CD4-positive, alpha-beta T cell treated with Interleukin-6 at 100 ng/mL for 8 hours (primary cell): ENCODE data around the gene PPIF.

ENCODE experiments used
- DNase-seq: peaks from one replicate; pipeline ENCODE4 v3.0.0-alpha.2; 2020; ENCODE audit warnings: mixed read lengths, low spot score

Gene PPIF

DNA sequence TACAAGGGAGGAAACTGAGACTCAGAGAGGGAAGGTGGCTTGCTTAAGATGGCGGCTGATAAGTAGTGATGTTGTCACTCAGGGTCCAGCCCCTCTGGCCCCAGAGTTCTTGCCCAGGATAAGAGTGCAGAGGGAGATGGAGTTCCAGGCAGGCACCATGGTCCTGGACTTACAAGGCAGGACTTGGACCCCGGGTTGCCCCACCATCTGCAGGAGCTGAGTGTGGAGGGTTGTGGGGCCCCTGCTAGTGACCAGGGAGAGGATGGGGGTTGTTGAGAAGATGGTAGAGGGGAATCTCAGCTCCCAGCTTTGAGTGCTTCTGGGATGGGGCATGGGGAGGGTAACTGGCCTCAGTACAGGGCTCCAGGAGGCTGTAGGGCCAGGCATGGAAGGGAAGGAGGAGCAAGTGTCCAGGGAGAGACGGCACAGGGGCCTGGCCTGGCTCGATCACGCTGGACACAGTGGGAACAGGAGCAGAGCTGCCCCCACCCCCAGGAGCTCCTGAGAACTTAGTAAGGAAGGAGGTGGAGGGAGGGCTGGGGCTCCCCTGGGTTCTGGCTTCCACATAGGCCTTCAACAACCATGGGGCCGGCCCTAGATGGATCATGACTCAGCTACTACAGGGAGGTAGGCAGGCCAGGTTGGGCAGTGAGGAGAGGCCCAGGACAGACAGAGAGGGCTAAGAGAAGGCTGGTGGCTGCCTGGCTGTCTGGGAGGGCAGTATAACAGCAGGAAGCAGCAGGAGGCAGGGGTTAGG, 28.2 kb downstream of the PPIF start:
- DNase-seq: no peak

DNA sequence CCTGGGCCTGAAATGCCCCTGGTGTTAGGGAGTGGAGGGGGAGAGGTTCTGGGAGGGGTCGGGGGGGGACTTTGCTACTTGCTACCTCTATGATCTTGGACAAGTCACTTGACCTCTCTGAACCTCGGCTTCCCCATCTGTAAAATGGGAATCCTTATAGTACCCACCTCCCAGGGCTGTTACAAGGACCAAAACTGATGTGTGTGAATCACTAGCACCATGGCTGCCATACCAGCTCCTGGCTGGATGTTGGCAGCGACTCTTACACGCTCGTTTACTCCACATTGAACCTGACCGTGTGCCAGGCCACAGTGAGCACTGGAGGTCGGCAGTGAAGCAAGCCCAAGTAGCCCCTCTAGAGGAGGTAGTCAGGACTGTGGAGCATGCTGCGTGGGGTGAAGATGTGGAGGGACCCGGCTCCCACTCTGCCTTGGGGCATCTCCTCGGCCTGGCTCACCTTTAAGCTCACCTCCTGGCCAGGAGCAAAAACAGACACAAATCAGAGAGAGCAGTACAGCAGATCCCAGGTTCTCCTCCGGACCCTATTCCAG, 28.9 kb downstream of the PPIF start:
- no peak for DNase-seq

DNA sequence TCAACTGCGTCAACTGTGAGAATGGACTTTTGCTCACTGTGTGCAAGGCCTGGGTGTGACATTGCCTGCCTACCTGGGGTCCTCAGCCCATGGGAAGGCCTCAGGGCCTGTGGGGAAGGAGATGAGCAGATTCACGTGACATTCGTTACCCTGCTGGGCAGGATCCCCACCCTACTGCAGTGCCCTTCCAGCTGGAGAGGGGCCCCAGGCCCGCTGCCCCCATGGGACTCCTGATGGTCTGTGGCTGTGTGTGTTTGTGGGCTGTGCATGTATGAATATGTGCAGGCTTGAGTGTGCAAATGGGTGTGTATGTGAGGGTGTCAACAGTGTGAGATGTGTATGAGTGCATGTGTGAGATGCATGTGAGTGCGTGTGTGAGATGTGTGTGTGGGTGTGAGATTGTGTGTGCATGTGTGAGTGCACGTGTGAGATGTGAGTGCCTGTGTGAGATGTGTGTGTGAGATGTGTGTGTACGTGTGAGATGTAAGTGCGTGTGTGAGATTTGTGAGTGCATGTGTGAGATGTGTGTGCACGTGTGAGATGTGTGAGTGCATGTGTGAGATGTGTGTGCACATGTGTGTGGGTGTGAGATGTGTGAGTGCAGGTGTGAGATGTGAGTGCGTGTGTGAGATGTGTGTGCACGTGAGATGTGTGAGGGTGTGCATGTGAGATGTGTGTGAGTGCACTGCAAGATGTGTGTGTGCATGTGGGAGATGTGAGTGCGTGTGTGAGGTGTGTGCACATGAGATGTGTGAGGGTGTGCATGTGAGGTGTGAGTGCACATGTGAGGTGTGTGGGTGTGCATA, 29.7 kb downstream of the PPIF start:
- DNase-seq: no peak

DNA sequence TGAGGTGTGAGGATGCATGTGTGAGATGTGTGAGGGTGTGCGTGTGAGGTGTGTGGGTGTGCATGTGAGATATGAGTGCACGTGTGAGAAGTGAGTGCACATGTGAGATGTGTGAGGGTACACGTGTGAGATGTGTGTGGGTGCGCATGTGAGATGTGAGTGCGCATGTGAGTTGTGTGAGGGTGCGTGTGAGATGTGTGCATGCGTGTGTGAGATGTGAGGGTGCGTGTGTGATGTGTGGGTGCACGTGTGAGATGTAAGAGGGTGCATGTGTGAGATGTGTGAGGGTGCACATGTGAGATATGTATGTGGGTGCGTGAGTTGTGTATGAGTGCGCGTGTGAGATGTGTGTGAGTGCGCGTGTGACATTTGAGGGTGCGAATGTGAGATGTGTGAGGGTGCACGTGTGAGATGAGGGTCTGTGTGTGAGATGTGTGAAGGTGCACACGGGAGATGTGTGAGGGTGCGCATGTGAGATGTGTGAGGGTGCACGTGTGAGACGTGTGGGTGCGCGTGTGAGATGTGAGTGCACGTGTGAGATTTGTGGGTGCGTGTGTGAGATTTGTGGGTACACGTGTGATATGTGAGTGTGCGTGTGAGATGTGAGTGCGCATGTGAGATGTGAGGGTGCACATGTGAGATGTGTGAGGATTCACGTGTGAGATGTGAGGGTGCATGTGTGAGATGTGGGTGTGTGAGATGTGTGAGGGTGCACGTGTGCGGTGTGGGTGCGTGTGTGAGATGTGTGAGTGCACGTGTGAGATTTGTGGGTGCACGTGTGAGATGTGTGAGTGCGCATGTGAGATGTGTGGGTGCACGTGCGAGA, 30.5 kb downstream of the PPIF start:
- DNase-seq: no peak

DNA sequence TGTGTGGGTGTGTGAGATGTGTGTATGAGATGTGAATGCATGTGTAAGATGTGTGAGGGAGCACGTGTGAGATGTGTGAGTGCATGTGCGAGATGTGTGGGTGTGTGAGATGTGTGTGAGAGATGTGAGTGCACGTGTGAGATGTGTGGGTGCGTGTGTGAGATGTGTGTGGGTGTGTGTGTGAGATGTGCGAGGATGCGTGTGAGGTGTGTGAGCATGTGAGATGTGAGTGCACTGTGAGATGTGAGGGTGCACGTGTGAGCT, 31.0 kb downstream of the PPIF start:
- no peak for DNase-seq

DNA sequence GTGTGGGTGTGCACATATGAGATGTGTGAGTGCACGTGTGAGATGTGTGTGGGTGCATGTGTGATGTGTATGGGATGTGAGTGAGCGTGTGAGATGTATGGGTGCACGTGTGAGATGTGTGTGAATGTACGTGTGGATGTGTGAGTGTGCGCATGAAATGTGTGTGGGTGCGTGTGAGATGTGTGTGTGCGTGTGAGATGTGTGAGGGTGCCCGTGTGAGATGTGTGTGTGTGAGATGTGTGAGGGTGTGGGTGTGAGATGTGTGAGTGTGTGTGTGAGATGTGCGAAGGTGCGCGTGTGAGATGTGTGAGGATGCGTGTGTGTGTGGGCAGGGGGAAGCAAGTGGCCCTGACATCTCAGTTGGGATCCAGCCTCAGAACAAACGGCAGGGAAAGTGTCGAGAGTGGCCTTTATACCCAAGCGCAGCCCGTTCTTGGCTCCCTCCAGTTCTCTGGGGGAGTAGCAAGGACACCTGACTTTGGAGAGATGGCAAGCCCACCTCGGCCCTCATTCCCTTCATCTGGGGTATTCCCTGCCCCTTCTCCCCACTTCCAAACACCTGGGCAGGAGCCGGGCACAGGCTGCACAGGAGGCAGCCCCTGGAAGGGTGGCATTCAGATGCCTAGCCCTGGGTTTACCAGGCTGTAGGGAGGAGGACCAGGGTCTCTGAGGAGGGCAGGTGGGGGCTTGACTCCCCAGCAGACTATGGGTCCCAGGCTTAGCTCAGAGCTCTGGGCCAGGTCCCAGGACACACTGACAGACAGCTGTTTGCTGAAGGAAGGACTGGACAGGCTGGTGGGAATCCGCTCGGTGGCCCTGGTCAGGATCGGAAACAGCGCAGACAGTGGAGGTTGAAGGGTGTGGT, 31.6 kb downstream of the PPIF start:
- no peak for DNase-seq

DNA sequence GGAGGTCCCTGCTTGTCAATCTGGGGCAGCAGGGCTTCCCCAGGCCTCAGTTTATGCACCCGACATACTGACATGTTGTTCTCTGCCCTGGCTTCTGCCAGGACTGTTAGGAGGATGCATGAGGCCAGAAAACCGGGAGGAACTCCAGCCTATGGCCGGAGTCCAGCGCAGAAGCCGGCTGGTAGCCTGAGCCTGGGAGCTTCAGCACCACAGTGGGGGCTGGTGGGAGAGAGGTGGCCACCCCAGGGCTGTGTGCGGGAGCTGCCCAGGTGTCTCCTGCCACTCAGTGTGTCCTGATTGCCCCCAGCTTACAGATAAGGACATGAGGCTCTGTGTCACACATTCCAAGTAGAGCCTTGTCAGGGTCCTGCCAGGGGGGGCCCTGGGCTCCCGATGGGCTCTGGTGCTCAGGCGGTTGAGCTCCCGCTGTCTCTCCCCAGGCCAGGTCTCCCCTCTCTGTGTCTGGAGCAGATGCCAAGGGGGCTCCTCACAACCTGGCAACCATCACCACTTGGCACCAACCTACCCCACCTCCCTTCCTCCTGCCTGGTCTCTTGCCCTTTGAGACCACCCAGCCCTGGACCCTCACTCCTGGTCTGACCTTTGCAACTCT, 32.3 kb downstream of the PPIF start:
- no peak for DNase-seq

DNA sequence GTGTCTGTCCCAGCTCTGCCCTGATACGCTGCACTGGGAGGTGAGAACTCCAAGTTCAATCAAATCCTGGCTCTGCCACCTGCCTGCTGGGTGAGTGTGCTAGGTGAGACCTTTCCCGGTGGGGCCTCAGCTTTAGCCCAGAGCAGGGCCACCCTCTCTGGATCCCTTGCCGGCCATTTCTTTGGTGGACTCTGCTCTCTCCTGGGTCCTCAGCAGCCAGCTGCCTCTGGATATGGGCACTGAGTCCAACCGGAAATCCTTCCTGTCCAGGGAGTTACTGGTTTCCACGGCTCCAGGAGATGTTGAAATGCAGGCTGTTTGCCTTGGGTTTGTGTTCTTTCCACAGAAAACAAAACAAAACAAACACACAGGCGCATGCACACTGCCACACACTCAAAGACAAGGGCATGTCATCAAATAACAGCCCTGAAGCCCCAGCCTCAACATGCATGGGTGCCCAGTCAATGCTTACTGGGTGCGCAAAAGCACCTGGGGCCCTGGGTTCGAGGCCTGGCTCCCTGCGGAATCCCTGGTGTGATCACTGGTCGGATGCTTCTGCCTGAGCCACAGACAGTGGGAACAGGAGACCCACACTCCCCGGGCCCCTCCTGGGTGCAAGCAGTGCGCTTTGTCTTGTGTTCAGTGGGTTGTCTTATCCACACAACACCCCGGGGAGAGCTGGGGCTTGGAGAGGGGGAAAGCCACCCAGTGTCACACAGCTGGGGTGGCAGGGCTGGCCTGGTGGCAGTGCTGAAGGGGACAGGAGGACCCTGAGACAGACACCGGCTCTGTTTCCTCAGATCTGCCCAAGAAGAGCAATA, 33.1 kb downstream of the PPIF start:
- no peak for DNase-seq

DNA sequence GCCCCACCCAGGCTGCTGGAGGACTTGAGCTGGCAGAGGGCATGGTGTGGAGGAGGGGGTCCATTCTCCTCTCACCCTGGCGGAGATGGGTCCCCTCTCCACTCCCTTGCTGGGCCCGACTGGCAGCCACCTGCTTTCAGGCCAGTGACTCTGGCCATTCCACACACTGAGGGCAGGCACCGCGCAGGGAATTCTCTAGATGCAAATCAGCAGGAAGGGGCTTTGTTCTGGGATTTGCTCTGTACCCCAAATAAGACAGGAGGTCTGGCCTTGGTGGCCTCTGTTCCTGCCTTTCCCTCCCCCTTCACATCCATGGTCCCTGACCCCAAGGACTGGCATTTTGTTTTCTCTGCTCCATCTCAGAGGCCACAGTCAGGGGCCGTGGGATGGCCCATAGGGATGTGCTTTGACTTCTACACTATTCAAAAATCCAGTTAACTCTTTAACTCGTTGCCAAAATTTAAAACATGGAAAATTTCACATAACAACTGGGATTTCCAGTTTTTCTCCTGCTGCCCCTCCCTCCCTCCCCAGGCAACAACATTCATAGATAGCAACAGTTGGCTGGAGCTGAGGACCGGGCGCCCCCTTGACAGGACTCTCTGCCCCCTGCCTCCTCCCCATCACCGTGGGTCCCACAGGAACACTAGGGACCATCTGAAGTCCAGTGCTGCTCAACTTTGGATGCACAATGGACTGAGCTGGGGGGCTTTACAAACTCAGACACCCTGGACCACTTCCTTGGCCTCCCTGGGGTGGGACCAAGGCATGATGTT, 33.9 kb downstream of the PPIF start:
- no peak for DNase-seq

DNA sequence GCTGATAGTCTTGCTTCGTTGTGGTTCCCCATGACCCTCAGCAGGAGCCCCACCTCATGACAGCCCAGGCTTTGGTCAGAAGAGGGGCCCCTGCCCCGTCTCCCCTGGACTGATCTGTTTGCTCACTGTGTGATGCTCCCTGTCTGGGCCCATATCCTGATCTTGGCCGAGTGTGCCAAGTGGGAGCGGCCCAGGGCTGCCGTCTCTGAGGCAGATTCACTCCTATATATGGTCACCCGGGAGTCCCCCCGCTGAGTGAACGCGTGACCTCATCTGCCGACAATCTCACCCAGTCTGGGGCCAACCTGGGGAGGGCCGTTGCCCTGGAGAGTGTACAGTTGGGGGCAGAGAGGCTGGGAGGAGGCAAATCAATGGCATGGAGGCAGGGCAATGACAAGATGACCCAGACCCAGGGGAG, 34.5 kb downstream of the PPIF start:
- no peak for DNase-seq

DNA sequence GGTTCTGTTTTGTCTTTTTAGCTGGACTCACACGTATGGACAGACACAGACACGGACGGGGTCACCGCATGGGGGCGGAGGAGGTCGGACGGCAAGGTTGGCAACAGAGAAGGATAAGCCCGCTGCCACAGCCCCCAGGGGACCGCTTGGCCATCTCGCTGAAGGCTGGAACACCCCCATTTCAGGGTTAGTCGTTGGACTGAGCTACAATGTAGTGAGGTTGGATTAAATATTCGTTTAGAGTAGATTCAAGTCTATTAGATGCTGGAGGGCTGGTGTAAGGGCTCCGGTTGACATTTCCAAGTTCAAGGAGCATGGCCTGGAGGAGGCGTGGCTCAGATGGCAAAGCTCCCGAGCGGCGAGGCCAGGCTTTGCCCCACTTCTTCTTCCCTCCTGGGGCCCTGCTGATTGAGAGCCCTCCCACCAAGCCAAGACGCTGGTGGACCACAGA, 35.2 kb downstream of the PPIF start:
- no peak for DNase-seq

DNA sequence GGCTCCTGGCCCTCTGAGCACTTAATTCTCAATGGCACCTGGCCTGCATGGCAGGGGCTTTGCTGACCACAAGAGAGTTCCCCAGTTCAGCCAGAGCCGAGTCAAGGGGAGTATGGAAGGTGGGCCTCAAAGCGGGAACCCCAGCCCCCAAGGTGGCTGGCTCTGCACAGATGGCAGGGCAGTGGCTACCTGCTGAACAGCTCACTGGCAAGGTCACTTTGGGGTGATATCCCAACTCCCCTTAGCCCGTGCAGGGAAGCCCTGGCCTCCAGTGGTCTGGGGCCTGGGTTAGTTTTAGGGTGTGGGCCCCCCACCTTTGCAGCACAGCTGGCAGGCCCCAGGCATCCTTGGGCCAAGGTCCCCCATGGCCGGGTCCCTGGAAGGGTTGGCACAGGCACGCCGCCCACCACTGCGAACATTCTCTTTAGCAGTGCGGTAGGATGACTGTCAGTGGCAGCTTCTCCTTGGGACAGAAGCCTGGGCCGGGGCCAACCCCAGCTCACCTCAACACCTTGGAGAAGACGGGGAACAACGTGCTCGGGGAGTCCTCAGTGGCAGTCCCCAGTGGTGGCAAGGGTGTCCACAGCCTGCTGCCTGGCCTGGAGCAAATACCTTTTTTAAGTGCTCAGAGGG, 36.8 kb downstream of the PPIF start:
- DNase-seq: no peak

DNA sequence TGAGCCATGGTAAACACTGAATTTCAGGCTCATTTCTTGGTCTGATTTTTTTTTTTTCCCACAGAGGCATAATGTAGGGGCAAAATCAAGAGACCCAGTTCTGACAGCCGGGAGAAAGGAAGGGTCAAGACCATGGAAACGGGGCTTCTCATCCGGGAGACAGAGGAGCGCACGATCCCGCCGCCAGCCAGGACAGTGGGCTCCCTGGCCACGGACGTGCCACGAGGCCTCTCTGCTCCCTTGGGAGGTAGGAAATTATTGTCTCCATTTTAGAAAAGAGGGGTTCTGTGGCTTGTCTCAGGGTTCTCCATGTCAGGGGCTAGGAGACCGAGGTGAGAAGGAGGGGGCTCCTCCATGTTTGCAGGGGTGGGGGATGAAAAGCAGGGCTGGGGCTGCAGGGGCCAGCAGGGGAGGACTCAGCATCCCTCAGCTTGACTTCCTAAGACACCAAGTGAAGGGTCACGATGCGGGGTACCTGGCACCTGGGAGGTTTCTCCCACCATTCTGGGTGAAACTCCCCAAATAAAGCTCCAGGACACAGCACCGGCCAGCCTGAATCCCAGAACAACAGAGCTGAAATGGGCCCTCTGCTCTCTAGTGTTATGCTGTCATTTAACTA, 37.6 kb downstream of the PPIF start:
- DNase-seq: no peak

DNA sequence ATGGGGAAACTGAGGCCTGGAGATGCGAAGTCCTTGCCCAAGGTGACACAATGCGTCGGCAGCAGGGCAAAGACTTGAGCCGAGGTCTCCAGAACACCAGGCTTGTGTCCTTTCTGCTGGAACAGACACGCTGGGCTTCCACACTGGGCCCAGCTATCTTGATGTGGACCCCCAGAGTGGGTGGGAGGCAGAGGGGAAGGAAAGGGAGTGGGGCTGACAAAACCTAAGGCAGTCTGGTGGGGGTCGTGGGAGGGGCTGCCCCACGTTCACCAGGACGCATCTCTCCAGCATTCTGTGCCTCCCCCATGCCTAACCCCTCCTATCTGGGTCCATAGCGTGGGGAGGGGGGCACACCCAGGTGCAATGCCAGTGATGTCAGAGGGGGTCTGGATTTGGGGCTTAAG, 38.1 kb downstream of the PPIF start:
- no peak for DNase-seq

DNA sequence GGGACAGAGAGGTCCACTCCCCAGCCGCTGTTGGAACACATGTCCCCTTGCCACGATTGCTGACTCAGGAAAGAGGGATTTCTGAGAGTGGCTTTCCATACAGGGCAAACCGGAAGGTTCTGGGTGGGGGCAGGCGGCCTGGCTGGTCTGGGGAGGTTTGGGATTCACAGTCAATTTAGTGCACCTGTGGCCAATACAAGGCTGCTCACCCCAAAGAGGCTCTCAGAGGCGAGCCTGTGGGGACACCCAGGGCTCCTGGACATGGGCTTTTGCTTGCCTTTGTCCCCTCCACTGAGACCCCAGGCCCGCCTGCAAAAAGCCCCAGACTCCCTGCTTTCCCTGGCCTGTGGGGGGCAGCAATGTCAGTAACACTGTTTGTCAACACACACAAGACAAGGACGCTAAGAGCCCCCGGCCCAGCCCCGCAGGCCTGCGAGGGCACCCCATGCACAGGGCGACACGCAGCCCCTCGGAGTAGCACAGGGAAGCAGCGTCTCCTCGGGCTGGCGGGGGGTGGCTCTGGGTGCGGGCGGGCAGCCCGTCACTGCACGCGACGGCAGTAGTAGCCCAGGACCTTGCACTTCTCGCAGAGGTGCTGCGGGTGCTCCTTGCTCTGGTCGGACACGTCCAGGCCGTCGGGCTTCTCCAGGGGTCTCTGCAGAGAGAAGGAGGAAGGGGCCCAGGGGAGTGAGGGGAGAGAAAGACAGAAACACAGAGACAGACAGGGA, 38.7 kb downstream of the PPIF start:
- DNase-seq: no peak

DNA sequence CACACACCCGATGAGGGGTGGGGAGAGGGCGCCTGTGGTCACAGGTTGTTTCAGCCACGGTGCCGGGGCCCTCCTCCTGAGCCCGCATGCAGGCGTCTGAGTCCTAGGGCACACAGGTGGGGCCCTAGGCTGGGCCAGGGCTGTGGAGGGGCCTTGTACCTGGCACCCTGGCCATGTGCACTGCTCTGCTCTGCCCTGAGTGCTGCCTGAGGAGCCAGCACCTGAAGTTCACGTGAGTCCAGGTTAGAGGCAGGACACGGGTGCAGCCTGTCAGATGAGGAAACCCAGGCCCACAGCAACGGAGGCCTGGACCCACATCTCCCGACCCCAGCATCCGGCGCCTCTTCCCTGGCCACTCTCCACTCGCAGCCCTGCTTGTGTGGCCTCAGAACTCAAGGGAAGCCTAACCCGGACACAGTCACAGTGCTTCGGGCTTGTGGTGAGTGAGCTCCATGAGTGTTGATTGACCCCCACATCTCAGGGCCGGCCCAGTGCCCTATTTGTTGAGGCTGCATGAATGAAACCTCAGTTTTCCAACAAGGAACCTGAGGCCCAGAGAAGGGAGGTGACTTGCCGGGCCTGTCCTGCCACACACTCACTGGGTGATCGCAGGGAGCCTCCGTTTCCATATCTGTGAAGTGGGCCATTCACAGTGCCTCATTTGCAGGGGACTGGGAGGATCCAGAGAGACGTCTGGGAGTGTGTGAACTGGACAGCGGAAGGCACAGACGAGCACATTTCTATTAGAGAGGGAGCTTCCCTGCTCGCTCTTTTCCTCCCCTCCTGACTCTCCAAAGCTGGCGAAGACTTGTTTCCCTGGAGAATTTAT, 39.6 kb downstream of the PPIF start:
- DNase-seq: no peak

DNA sequence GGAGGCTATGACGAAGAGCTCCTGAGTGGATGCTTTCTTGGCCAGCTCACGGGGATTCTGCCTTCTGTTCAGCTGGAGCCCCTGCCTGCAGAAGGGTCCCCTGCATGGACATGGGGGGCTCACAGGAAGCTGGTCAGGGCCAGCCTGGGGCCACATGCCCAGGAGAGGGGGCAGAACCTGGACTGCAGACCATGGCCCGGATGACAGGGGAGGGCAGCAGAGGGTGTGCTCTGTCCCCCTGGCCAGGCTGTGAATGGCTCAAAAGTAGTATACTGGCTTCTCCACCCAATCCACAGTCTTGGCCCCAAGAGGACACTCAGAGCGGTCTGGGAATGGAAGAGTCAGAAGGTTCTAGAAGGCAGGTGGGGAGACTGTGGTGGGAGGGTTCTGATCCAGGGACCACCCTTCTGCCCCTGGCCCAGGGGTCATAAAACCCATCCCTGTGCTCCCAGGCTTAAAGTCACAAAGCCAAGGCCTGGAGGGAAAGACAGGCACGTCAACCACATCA, 40.3 kb downstream of the PPIF start:
- DNase-seq: no peak
